Measurements from ENCODE around the gene SNX25. TPM values are rescaled to one million over a fixed set of nuclear protein-coding genes. Genes with fewer than 3 reads are reported as not detected.

Gene SNX25
- total and polyA plus RNA-seq, 8 donors, result 4.8 to 15.0 (median 10.9) TPM

- ATAC-seq (no peak), FAIRE-seq (no peak), DNase-seq (no peak)
- Histone ChIP-seq H3K4me3 (no peak overlapping the region), H3K9me3 (no peaks in the 10 kb centered on the region), H3K27ac (no peak overlapping the region), H3K27me3 (no peaks in the 10 kb centered on the region), H3K4me1 (peaks cover 6 to 31% (median 8%) of the 10 kb centered on the region in 3 donors), H3K36me3 (no peaks in the 10 kb centered on the region)
- no peak for TF ChIP-seq CTCF (IDR thresholded peaks at IDR 0.05)
- intact Hi-C loops (cut with DNase I), result no loop called here
These were observed 15.2 kb downstream of the SNX25 start for GRCh38 chr4:185224597-185224996.

GRCh38 chr4:185225940-185226339 is 16.5 kb downstream of the SNX25 start:
- Histone ChIP-seq H3K4me1 (peaks cover 8 to 32% (median 12%) of the 10 kb centered on the region in 3 donors), H3K36me3 (no peaks in the 10 kb centered on the region), H3K27me3 (no peaks in the 10 kb centered on the region), H3K27ac (peak overlapping the region in 2 of 4 donors; percentile 79 to 82), H3K9me3 (no peaks in the 10 kb centered on the region), H3K4me3 (no peak overlapping the region)
- intact Hi-C loops (cut with DNase I), result no loop called here
- WGBS, 2 donors, result 86 to 91% methylated on average over 6 of the region's 6 CpGs
- FAIRE-seq (no peak), DNase-seq (no peak), ATAC-seq (no peak)
- no peak for TF ChIP-seq CTCF (IDR thresholded peaks at IDR 0.05)

GRCh38 chr4:185227131-185227551 is 17.7 kb downstream of the SNX25 start:
- peaks cover 8 to 32% (median 12%) of the 10 kb centered on the region in 3 donors for H3K4me1 ChIP-seq
- no peak for FAIRE-seq
- WGBS, 2 donors, result 3 to 5% methylated on average over 4 of the region's 4 CpGs
- peak; percentile 69 to 86 (median 78) for DNase-seq
- peak; percentile 88 to 91 (median 90) for ATAC-seq
- no peak overlapping the region for H3K4me3 ChIP-seq
- H3K36me3 ChIP-seq, result no peaks in the 10 kb centered on the region
- intact Hi-C loops (cut with DNase I), result no loop called here
- peak overlapping the region; percentile 12 to 82 (median 60) for H3K27ac ChIP-seq
- H3K27me3 ChIP-seq, result no peaks in the 10 kb centered on the region
- TF ChIP-seq CTCF (IDR thresholded peaks at IDR 0.05), result no peak
- no peaks in the 10 kb centered on the region for H3K9me3 ChIP-seq

- no peaks in the 10 kb centered on the region for H3K36me3 ChIP-seq
- DNase-seq, result no peak
- H3K27me3 ChIP-seq, result no peaks in the 10 kb centered on the region
- FAIRE-seq, result no peak
- H3K27ac ChIP-seq, result peak overlapping the region; percentile 12 to 82 (median 54)
- intact Hi-C loops (cut with DNase I), result no loop called here
- peaks cover 8 to 32% (median 16%) of the 10 kb centered on the region in 3 donors for H3K4me1 ChIP-seq
- TF ChIP-seq CTCF (IDR thresholded peaks at IDR 0.05), result no peak
- H3K4me3 ChIP-seq, result no peak overlapping the region
- 80 to 86% methylated on average over 9 of the region's 9 CpGs for WGBS, 2 donors
- H3K9me3 ChIP-seq, result no peaks in the 10 kb centered on the region
- peak in 1 of 4 donors; percentile 21 for ATAC-seq
These were observed 18.4 kb downstream of the SNX25 start for GRCh38 chr4:185227713-185228278.
